Cerebellar cortex (tissue), 1 donor: ENCODE measurements around the gene PINLYP.

Source experiments
- DNase-seq: peaks from one replicate; pipeline ENCODE4 v3.0.0-alpha.2; 2015; ENCODE audit warnings: low spot score

PINLYP gene

DNA sequence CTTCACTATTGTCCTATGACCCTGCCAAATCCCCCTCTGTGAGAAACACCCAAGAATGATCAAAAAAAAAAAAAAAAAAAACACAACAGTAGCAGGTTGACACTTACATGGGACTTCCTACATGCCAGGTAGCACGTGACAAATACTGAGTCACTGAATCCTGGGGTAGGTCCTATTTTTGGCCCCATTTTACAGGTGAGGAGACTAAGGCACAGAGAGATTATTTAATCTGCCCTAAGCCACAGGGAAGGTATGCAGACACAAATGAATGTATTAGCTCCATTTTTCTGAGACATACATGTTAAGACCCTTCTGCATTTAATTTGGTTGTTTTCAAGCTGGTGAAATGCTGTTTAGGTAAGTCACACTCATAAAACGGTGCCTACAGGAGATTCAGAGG, 26.9 kb upstream of the PINLYP start:
- DNase-seq, result no peak

DNA sequence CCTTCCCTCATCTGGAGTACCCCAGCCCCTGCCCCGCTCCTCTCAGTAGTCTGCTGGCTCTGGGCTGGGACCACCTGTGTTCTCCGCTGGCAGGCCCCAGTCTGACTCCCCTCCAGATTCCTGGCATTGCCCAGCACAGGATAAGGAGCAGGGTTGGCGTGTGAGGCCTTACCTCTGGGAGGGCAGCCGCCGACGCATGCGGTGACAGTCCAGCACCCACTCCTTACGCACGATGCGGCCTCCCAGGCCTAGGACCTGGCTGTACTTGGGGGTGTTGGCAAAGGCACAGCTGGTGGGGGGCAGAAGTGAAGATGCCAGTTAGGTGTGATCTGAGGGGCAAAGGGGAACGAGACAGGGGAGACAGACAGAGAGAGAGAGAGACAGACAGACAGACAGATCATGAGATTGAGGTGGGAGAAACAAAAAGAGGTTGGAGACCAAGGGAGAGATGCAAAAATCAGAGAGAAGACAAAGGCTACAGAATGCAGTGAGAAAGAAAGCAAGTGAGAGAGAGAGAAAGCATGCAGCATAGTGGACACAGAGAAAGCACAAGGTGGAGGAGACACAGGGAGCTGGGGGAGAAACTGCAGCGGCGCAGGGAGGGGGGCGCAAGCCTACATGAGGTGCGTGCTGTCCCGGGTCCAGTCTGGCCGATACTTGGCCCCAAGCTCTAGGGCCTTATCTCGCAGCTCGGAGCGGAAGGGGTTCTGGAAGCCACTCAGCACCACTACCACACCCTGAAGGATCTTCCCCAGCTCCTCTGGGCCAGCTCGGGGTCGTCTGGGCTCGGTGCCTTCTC, 24.0 kb upstream of the PINLYP start:
- no peak for DNase-seq

DNA sequence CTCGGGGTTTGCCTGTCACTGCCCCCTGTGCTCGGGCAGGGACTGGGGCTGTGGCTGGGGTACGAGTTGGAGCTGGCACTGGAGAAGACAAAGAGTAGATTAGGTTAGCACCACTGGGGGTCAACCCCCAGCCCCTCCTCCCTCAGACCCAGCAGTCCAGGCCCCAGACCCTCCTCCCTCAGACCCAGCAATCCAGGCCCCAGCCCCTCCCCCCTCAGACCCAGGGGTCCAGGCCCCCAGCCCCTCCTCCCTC, 23.5 kb upstream of the PINLYP start:
- DNase-seq, result no peak

DNA sequence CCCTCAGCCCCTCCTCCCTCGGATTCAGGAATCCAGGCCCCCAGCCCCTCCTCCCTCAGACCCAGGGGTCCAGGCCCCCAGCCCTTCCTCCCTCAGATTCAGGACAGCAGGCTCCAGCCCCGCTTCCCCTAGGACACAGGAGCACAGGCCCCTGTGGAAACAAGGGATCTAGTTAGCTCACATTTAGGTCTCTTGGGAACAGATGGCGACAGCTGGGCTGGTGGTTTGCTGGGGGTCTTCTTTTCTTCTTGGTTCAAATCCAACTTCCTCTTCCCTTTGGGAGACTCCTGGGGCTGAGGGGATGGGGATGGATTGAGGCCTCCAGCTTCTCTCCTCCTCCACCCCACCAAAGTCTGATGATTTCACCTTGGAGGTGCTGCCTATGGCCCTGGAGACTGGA, 23.0 kb upstream of the PINLYP start:
- no peak for DNase-seq

DNA sequence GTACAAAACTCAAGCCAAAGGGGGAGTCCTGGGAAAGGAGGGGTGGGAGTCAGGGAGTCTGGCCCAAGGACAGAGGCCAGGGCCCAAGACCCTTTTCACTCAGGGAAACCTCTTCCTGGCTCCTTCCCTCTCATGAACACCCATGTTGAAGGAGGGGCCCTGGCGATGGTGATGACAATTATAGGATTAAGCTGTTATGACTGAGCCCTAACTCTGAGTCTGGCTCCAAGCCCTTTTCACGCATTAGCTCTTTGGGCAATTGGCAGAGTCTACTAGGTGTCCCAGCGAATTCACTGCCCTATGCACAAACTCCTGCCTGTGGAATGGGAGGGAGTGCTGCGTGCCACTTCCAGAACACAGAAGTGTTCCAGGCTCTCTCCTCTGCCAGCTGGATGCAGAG, 21.9 kb upstream of the PINLYP start:
- DNase-seq, result no peak

DNA sequence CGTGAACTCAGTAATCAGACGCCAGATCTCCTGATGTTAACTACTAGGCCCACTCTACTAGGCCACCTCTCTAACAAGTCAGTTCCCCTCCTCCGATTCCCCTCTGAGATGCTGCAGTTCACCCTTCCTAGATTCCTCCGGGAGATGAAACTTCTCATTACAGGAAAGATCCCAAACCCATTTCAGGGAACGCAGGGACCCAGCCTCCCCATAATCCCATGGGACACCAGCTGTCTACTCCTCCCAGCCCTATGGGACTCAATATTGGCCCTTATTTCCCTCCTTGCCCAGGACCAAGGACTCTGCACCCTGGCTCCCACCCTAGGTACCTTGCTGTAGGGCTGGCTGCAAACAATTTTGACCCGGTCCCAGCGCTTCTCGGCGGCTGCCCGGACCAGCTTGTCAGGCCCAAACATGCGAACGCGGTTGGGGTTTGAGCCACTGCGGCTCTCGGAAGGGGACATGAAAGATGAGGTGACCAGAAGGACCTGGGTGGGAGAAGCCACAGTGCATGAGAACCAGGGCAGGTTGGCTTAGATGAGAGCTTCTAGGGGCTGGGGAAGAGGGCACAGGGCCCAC, 21.2 kb upstream of the PINLYP start:
- DNase-seq, result no peak

DNA sequence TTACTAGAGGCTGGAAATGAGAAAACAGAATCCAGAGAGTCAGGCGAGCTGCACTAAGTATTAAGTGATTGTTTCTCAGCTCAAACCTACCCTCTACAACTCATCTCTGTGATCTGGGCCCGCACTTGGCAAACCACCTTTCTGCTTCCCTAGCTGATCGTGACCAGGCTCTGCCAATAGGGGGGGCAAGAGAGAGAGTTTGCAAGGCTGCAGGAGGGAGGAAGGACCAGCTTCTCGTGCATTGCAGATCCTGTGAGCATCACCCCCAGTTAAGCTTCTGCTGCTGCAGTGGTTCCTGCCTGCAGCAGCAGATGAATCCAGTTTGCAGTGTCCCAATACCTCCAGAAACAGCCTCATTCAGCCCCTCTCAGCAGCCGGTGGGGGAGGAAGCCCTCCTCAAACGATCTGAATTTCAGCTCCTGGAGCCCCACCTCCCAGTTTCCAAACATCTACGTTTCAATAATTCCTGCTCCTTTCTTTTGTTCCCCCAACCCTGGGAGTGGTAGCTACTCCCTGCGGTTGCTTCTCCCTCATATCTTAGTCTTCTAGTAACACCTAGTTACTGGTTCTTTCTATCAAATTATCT, 20.3 kb upstream of the PINLYP start:
- DNase-seq, result peak; percentile 93

DNA sequence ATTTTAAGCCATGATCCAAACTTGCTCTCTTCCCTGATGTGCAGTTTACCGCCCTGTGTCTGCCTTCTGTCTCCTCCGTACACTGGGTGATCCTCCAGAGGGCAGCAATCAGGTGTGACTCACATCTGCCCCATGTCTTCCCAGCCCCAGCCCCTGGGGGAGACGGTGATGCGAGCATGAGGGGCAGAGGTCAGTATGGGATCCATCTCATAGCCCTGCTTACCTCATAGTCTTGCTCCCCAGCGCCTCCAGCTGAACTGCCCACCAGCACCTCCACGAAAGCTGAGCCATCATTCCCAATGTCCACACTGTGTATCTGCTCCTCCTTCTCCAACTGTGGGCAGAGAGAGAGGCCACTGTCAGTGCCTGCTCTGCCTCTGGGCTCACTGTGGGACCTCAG, 14.9 kb upstream of the PINLYP start:
- DNase-seq, result no peak

DNA sequence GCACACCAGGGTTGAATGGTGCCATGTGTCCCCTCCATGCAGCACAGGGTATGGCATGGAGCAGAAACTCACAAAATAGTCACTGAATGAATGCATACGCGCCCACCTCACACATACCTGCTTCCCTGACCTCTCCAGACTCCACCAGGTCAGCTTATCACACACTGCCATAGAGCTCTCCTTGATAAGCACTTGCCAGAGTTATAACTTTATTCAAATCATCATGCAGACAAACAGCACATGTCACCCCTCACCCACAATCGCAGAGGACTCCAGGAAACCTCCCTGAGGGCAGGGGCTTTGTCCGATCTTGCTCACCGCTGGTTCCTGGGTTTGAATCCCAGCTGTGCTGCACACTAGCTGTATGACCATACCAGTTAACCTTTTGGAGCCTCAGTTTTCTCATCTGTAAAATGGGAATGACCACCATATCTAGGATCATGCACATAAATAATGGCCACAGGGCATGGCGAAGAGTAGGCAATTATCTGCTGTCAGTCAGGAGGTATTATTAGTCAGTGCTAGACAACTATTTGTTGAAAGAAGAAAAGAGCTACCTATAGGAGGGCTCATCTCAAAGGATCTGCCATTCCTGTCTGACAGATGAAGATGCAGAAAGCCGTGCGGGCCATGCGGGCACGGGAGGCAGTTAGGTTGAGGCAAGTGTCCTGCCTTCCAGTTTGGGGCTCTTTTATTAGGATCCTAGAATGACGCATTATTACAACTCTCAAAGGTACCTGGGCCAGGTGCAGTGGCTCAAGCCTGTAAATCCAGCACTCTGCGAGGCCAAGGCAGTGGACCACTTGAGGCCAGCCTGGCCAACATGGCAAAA, 14.2 kb upstream of the PINLYP start:
- DNase-seq, result no peak

DNA sequence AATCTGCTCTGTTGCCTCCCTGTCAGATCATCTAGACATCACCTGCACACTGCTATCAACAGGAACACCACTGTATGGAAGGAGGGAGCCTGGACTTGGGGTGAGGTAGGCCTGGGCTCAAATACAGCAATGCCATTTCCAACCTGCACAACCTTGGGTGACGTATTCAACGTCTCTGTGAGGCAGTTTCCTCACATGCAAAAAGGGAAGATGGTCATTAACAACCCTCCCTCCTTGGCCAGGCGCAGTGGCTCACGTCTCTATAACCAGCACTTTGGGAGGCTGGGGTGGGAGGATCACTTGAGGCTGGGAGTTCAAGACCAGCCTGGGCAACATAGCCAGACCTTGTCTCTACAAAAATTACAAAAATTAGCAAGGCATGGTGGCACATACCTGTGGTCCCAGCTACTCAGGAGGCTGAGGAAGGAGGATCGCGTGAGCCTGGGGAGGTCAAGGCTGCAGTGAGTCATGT, 13.3 kb upstream of the PINLYP start:
- no peak for DNase-seq

DNA sequence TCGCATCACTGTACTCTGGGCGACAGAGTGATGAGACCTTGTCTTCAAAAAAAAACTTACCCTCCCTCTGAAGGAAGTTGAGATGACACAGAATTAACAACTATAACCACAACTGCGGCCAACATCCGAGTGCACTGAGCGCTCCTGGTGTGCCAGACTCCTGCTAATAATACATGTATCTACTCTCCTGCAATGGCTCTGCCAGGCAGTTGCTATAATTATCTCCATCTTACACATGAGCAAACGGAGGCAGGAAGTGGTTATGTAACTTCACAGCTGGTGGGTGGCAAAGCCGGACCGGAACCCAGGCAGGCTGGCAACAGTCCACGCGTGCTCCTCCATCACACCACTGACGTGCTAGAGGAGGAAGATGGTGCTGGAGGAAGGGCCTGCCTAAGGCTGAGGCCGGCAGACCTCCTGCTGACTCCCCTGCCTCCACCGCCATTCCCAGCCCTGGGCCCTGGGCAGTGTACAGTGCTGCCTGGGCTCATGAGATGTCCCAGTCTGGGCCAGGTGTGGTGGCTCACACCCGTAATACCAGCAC, 12.8 kb upstream of the PINLYP start:
- peak; percentile 94 for DNase-seq

DNA sequence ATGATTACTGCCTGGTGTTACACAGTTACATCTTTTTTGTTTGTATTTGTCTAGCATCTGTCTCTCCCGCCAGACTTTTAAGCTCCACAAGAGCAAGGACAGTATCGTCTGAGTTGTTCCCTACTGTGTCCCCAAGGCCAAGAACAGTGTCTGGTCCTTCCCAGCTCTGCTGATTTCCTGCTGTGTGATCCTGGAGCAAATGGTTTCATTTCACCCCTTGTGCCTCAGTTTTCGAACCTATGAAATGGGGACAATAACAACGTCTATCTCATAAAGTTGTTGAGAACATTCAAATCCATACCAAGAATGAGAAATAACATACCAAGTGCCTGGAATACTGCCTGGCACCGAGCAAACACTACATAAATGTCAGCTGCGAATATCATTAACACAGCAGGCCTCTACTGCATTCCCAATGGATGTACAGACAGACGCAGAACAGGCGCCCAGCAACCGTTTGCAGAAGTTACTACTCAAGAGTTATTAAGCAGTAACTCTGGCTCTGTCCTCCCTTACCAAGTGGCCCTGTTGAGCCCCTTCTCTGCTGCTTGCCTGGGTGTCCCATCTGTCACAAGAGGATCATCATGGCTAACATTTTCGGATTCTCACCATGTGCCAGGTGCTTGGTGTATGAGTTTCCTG, 11.7 kb upstream of the PINLYP start:
- DNase-seq, result no peak

DNA sequence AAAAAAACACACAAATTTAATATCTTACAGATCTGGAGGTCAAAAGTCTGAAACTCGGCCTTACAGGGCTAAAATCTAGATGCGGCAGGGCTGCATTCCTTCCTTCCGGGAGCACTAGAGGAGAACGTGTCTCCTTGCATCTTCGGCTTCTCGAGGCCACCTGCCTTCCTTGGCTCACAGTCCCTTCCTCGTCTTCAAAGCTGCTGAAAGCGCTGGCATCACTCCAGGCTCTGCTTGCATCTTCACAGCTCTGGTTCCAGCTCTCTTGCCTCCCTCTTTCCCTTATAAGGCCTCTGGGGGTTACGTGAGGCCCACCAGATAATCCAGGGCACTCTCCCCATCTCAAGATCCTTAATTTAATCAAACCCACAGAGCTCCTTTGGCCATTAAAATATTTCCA, 10.8 kb upstream of the PINLYP start:
- DNase-seq, result peak; percentile 82

DNA sequence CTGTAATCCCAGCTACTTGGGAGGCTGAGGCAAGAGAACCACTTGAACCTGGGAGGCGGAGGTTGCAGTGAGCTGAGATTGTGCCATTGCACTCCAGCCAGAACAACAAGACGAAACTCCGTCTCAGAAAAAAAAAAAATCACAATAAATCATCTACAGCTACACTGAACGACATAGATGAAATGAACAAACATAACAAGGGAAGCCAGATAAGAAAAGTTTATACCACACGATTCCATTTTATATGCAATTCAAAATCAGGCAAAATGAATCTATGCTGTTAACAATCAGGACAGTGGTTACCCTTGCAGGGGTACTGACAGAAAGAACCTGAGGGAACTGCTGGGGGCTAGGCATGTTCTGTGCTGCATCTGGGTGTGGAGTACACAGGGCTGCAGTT, 5.9 kb upstream of the PINLYP start:
- no peak for DNase-seq

DNA sequence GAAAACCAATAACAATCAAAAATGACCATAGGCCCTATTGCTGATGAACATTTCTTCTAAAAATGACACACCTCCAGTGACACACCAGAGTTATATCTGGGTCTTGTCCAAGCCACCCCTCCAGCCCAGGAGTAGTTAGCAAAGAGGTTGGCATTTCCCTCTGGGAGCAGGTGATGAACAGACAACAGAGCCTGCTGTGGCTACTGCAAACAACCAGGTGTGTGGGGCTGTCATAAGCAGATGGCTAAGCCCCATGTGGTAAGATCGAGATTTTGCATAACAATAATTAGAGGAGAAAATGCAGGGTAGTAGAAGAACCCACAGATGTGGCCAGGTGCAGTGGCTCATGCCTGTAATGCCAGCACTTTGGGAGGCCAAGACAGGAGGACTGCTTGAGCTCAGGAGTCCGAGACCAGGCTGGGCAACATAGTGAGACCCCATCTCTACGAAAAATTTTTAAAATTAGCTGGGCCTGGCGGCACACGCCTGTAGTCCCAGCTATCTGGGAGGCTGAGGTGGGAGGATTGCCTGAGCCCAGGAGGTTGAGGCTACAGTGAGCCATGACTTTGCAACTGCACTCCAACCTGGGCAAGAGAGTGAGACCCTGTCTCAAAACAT, 5.3 kb upstream of the PINLYP start:
- no peak for DNase-seq

DNA sequence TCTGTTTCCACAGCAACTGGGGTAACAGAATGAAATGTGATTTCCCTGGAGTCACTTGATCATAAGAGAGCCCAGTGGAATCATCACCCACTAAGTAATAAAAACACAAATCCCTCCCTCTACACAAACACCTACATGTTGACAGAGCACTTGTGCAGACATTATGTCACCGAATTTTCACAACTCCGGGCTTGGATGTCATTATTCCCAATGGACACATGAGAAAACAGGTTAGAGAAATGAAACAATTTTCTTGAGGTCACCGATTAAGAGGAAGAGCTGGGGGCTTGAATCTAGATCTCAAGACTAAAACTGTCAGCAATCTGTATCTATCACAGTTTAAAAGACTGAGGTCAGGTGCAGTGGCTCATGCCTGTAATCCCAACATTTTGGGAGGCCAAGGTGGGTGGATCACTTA, 3.4 kb upstream of the PINLYP start:
- no peak for DNase-seq

DNA sequence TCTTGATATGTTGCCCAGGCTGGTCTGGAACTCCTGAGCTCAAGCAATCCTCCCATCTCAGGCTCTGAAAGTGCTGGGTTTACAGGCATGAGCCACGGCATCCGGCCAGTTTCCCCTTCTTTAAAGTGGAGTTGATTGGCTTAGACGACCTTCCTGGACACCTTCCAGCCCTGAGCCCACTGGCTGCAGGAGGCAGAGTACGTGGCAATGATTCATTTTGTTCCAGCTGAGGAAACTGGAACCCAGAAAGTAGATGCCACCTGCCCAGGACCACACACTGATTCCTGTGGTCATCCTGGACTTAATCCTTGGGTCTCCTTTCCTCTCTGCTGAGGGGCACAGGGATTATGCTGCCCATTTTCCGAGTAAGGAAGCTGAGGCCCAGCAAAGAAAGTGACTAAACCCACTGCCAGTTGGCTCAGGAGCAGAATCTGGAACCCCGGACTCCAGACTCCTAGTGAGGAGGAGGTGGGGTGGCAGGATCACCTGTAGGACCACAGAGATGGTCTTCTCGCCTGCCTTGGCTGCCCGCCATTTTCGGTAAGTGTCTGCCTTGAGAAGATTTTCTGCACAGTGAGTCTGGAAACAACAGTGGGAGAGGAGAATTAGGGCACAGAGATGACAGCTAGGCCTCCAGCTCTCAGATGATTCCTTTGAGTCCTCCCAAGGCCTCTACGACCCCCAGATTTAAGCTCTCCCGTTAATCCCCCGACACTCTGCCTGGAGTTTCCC, 1.0 kb upstream of the PINLYP start:
- no peak for DNase-seq

DNA sequence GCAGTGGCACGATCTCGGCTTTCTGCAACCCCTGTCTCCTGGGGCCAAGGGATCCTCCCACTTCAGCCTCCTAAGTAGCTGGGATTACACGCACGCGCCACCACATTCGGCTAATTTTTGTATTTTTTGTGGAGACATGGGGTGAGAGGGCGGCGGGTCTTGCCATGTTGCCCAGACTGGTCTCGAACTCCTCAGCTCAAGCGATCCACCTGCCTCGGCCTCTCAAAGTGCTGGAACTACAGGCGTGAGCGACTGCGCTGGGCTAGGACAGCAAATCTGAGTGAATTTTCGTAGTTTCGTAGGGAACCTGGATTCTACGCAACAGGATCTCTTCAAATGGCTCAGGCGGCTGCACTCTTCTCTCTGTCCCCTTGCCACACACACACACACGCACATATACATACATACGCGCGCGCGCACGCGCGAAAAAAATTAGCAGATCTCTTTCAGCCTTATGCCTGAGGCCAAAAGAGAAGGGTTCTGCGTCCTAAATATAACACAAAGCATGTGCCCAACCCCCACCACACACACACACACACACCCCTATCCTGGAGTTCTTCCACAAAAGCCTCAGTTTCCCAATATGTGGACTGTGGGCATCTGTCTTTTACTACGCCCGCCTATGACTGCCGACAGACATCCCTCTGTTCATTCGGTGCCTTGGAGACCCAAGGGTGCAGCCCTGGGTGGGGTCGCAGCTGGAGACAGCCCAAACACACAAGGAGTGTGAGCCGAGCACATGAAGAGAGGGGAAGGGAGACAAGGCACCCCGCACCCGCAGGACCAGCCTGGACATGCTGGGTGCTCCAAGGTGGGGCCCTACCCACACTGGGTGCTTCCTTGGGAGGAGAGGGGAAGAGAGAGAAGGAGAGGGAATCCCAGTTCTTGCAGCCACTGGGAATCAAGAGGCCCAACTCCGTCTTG, 616 bp downstream of the PINLYP start:
- DNase-seq, result no peak

DNA sequence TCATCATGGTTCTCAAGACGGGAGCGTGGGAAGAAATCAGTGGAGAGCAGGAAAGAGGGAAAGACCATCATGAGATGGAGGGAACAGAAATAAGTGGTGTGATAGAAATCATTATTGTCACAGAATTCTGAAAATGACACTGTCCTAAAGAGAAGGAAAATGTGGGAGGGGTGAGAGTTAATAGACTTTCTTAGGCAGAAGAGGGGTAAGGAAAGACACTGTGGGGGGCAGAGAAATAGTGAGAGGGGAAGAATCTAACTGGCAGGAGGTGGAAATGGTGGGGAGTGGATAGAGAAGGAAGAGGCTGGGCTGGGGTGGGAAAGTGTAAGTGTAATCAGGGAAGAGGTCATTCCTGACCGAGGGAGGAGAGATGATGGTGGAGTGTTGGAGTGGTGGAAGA, 3.2 kb downstream of the PINLYP start:
- DNase-seq, result no peak

DNA sequence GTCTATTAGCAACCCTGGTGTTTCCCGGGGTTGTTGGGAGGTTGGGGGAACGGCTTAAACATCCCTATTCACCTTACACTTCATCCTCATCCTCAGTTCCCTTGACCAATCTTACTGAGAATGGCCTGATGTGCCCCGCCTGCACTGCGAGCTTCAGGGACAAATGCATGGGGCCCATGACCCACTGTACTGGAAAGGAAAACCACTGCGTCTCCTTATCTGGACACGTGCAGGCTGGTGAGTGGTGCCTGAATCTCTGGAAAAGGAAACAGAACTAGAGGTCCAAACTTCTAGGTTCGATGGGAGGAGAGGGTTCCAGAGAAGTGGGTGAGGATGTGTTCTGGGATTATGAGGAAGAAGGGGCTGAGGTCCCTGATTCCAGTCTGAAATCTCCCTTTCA, 5.9 kb downstream of the PINLYP start:
- DNase-seq, result no peak
